Lung (tissue), 12 donors: ENCODE results near the gene RHOH. TPM values are rescaled to one million over a fixed set of nuclear protein-coding genes. Genes with fewer than 3 reads are reported as not detected.

Experiments used
- ATAC-seq: fragments of 200-7000 bp; cut with Tn5 transposase; one replicate; pipeline ENCODE4 v1.9.1; 2020; ENCODE audit warnings: moderate number of reproducible peaks; ENCODE audit not compliant: insufficient read depth, low FRiP score
- DNase-seq, 3 donors: peaks; one replicate each; pipeline ENCODE4 v3.0.0-alpha.2; 2013 to 2017
- H3K27ac ChIP-seq, 2 donors: one replicate each; pipeline ENCODE4 v1.5.1; 2013; ENCODE audit warnings: mild to moderate bottlenecking in 2 of 2, moderate library complexity in 2 of 2, control low read depth in 1 of 2, inconsistent platforms in 1 of 2, low read depth in 1 of 2, low read length in 1 of 2
- H3K27me3 ChIP-seq, 3 donors: one replicate each; pipeline ENCODE4 v1.5.1; 2013; ENCODE audit warnings: low read length in 2 of 3; ENCODE audit not compliant: control insufficient read depth in 3 of 3, insufficient read depth in 3 of 3
- H3K36me3 ChIP-seq, 4 donors: one replicate each; pipeline ENCODE4 v1.5.1; 2013; ENCODE audit warnings: low read length in 4 of 4, mild to moderate bottlenecking in 1 of 4, moderate library complexity in 1 of 4; ENCODE audit not compliant: control insufficient read depth in 4 of 4, insufficient read depth in 4 of 4
- H3K4me1 ChIP-seq, 5 donors: one replicate each; pipeline ENCODE4 v1.5.1; 2013; ENCODE audit warnings: low read length in 5 of 5, mild to moderate bottlenecking in 2 of 5, moderate library complexity in 1 of 5; ENCODE audit not compliant: control insufficient read depth in 5 of 5, insufficient read depth in 5 of 5
- H3K4me3 ChIP-seq: one replicate; pipeline ENCODE4 v1.5.1; 2013; ENCODE audit warnings: mild to moderate bottlenecking, control low read depth, moderate library complexity
- H3K9ac ChIP-seq, 2 donors: one replicate each; pipeline ENCODE4 v1.5.1; 2013; ENCODE audit warnings: low read length in 2 of 2, control low read depth in 1 of 2; ENCODE audit not compliant: insufficient read depth in 1 of 2
- H3K9me3 ChIP-seq, 4 donors: one replicate each; pipeline ENCODE4 v1.5.1; 2013; ENCODE audit warnings: low read length in 3 of 4, mild to moderate bottlenecking in 1 of 4, moderate library complexity in 1 of 4; ENCODE audit not compliant: control insufficient read depth in 4 of 4, insufficient read depth in 3 of 4
- WGBS, 2 donors: extraction: QIAGEN DNeasy Blood & Tissue Kit; methylation state at CpG; one replicate each; pipeline ENCODE4 v1.1.7; 2013; 5-methylcytosine and 5-hydroxymethylcytosine counted together
- polyA plus RNA-seq, 2 donors: library from polyadenylated mRNA; stranded (reverse); fragments of 200-250 nt; gene quantifications; one replicate each; pipeline ENCODE4 v1.2.1, GENCODE V29; 2013
- total RNA-seq, 2 donors: library from RNA; depleted of rRNA in 1 of 2; stranded (reverse); fragments of >200 nt in 1 of 2; gene quantifications; one replicate each; pipeline ENCODE4 v1.2.1, GENCODE V29; 2014 to 2021
- TF ChIP-seq, protein P1 (sequence below): IDR thresholded peaks from 2 replicates; pipeline ENCODE4 v1.5.1; 2012; ENCODE audit warnings: mild to moderate bottlenecking; ENCODE audit errors: control extremely low read depth, extremely low read depth
- donor health status: control.
- donor health status: control.
- donor health status: Bipolar disorder and iron deficiency.
- donor health status: healthy.
- donor health status: DM: yes; HTN: yes; CAD: no.

RHOH gene
- total and polyA plus RNA-seq, 4 donors, result 1.2 to 35.8 (median 10.6) TPM

DNA sequence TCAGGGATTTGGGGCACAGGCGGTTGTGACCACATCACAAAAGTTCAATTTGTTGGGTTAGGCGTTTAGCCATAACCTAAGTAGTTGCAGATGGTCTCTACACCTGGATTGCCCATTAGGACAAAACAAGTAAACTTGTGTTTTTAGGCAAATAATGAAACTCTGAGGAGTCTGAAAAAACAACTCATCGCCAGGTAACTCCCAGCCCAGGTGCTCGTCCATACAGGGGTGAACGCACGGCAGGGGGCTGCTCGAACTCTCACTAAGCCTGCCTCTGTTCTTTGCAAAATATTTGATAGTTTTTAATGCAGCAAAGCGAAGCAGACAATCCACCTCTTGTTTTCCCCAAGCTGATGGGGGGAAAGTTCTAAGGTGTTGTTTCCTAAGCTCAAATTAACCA is 559 bp upstream of the RHOH start:
- 89 to 91% methylated on average over 8 of the region's 8 CpGs for WGBS, 2 donors

DNA sequence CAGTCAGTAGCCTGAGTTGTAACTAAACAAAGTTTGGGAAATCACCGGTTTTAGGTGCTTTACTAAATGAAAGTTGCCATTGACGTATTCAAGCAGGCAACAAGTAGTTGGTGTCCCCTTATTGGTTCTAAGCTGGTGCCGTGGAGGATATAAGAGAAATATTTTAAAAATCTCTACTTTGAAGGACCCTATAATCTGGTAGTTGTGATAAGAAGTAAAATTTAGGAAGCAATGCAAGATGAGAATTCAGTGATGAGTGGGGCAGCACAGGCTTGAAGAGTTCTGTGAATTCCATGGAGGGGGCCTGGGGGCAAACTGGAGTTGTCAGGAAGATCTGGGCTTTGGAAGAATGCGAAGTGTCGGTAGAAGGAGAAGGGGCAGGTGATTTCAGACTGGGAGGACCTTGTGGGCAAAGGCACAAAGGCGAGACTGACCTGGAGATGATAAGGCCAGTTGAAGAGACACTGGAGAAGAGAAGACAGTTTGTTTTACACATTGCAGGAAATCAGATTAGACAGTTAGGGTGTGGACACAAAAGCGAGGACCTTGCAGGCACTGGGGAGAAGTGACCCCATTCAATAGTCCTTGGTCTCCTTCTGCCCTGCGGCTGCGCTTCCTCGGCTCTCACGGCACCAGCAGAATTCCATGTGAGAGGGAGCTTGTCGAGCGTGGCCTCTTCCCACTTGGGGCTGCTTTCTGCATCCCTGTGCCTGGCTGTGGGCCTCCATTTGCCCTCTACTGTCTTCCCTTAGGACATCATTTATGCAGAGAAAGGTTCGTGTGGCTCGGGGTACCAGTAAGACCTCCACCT is 1.3 kb downstream of the RHOH start:
- 38 to 54% methylated on average over 15 of the region's 15 CpGs for WGBS, 2 donors
- H3K9me3 ChIP-seq, result peaks cover 0 to 3% (median 0%) of the 10 kb centered on the region in 4 donors
- peaks cover 0 to 6% (median 0%) of the 10 kb centered on the region in 5 donors for H3K4me1 ChIP-seq
- H3K36me3 ChIP-seq, result no peaks in the 10 kb centered on the region
- ATAC-seq (no peak), DNase-seq (no peak)
- H3K27ac ChIP-seq, result peak overlapping the region in 1 of 2 donors; percentile 6
- TF ChIP-seq, protein P1, sequence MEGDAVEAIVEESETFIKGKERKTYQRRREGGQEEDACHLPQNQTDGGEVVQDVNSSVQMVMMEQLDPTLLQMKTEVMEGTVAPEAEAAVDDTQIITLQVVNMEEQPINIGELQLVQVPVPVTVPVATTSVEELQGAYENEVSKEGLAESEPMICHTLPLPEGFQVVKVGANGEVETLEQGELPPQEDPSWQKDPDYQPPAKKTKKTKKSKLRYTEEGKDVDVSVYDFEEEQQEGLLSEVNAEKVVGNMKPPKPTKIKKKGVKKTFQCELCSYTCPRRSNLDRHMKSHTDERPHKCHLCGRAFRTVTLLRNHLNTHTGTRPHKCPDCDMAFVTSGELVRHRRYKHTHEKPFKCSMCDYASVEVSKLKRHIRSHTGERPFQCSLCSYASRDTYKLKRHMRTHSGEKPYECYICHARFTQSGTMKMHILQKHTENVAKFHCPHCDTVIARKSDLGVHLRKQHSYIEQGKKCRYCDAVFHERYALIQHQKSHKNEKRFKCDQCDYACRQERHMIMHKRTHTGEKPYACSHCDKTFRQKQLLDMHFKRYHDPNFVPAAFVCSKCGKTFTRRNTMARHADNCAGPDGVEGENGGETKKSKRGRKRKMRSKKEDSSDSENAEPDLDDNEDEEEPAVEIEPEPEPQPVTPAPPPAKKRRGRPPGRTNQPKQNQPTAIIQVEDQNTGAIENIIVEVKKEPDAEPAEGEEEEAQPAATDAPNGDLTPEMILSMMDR, result no peak
- H3K4me3 ChIP-seq, result no peak overlapping the region
- no peaks in the 10 kb centered on the region for H3K27me3 ChIP-seq
- H3K9ac ChIP-seq, result no peak overlapping the region

More for the DNA sequence above, 559 bp upstream of the RHOH start:
- DNase-seq (no peak), ATAC-seq (no peak)
- TF ChIP-seq, protein P1, result no peak
- Histone ChIP-seq H3K4me3 (no peak overlapping the region), H3K27me3 (no peaks in the 10 kb centered on the region), H3K9ac (no peak overlapping the region), H3K27ac (no peak overlapping the region), H3K36me3 (no peaks in the 10 kb centered on the region), H3K4me1 (peaks cover 0 to 10% (median 0%) of the 10 kb centered on the region in 5 donors), H3K9me3 (peaks cover 0 to 3% (median 0%) of the 10 kb centered on the region in 4 donors)

DNA sequence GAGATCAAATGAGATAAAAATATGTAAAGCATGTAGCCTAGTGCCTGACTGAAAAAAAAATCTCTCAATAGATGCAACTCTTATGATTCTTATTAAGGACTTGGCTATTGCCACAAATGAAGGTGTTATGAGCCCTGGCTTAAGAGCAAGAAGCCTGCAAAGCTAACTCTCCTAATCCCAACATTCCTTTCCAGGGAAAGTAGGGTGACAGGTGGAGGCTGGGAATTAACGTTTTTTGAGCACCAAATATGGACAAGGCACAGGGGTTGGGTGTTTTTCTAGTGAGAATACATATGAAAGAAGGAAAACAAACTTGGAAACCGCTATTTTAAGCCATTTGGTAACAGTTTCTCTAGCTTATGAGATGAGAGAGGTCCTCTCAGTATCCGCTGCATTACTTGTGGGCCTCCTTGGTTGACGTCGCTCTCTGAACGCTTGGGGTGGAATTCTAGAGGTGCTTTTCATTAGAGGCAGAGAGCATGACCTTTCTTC is 2.4 kb downstream of the RHOH start:
- ATAC-seq, result no peak
- Histone ChIP-seq H3K36me3 (no peaks in the 10 kb centered on the region), H3K4me3 (no peak overlapping the region), H3K9me3 (peaks cover 0 to 3% (median 0%) of the 10 kb centered on the region in 4 donors), H3K27ac (no peak overlapping the region), H3K4me1 (peaks cover 0 to 6% (median 0%) of the 10 kb centered on the region in 5 donors), H3K27me3 (no peaks in the 10 kb centered on the region), H3K9ac (no peak overlapping the region)
- no peak for DNase-seq
- 45 to 62% methylated on average over 6 of the region's 6 CpGs for WGBS, 2 donors
- TF ChIP-seq, protein P1, result no peak
